ENCODE results near the gene GFI1.
"Not testable (repeated sequence)": the region's sequence is repeated elsewhere in the genome, so short reads cannot be mapped to it uniquely, and the experiment has no call there.

GFI1 gene

DNA sequence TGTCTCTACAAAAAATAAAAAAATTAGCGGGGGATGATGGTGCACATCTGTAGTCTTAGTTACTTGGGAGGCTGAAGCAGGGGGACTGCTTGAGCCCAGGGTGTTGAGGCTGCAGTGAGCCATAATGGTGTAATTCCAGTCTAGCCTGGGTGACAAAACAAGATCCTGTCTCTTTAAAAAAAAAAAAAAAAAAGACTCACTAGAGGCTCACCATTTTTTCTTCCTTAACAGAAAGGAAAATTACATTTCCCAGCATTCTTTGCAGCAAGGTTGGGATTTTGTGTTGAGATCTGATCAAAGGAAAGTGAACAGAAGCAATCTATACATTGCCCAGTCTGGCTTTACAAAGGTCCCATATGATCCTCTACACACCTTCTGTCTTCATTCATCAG is 21.5 kb downstream of the GFI1 start:
- no peak for DNase-seq (ENCODE audit: low read depth in 2 of 2)

DNA sequence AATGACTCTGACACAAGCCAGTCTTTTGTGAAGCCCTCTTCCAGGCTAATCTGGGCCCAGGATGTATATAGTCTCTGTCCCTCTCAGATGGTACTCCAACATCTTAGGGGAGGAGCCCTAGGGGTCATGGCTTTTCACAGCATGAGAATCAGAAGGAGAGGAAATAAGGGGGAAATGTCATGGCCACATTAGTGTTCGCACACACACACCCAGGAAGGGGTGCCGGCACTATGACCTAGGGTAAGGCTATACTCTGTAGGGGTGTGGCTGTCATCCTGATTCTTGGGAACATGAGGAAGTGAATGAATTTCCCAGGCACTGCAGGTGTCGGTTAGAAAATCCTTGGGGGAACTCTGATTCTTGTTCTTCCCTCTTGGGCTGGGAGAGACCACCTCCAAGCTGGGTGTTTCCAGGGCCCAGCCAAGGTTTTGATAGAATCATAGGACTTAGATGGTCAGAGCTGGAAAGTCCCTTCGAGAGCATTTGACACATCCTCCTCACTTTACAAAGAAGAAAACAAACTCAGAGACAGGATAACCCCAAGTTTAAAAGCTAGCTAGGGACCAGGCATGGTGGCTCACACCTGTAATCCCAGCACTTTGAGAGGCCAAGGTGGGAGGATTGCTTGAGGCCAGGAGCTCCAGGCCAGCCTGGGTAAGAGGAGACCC is 22.0 kb downstream of the GFI1 start:
- DNase-seq (ENCODE audit: low read depth in 2 of 2) = no peak

DNA sequence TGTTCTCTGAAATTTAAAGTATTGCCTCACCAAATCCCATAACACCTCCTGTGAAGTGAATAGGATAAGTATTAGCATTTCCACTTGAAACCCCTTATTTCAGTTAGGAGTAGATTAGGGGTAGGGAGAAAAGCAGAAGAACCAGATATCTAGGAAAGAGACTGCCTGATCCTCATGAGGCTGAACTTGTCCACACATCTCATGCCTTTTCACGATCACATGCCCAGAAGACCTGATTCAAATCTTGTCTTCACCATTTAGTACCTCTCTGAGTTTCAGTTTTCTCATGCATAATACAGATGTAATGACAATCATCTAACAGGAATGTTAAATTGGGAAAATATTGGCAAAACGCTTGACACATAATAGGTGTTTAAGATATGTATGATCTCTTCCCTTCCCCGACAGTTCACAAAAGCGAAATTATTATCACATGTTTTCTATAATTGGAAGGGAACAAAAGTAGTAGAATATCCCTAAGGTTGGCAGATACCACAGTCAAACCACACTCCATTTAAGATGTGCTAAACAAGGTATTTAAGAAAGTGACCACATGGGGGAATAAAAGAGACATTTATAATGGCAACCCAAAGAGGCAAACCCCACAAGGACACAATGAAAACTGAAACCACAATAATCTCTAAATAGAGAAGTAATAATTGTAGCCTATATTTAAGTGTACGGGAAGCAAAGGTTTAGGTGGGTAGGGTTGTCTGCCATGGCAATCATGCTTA is 25.2 kb downstream of the GFI1 start:
- DNase-seq (ENCODE audit: low read depth in 2 of 2) = no peak

DNA sequence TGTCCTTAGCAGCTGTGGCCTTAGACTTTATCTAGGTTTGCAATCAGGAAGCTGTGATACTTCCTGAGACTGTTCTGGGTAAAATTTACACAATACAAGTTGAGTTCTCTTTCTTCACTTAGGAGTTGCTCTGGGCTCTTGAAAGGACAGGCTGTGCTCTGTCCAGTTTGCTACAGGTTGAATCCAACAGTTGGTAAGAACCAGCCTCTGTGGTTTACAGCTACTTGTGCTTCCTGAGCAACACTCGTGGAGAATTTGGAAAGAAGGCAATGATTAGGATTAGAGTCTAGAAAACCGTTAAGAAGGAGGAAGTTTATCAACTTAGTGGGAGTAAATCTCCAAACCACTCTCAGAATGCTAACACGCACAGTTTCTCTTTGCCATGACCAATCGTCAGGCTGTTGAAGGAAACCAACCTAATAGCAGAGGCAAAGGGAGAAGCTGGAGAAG is 26.8 kb downstream of the GFI1 start:
- no peak for DNase-seq (ENCODE audit: low read depth in 2 of 2)

DNA sequence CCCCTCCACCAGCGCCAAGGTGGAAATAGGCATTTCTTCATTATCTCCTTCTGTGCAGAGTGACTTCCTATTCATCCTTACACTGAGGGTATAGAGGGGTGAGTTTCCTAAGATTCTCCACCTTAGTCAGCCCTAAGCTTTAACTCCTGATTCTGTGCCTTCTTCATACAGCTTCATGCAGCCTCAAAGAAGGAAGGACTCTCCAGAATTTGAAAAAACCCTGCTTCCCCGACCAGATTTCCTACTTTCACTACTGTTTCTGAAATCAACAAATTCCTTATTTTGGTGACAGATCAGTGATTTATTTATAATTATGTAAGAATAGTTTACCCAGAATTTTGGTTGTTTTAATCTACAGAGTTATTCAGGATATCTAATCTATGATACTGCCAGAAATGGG is 28.6 kb downstream of the GFI1 start:
- DNase-seq (ENCODE audit: low read depth in 2 of 2) = no peak

DNA sequence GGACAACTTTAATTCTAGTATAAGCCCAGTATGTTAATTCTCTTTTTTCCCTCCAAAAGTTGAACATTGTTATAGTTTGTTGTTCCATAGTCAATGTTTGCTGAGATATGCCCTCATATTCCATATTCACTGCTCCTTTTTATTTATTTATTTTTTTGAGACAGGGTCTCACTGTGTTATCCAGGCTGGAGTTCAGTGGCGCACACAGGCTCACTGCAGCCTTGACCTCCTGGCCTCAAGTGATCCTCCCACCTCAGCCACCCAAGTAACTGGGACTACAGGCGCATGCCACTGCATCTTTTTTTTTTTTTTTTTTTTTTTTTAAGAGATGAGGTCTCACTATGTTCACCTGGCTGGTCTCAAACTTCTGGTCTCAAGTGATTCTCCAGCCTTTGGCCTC is 38.7 kb downstream of the GFI1 start:
- DNase-seq (ENCODE audit: low read depth in 2 of 2) = no peak

DNA sequence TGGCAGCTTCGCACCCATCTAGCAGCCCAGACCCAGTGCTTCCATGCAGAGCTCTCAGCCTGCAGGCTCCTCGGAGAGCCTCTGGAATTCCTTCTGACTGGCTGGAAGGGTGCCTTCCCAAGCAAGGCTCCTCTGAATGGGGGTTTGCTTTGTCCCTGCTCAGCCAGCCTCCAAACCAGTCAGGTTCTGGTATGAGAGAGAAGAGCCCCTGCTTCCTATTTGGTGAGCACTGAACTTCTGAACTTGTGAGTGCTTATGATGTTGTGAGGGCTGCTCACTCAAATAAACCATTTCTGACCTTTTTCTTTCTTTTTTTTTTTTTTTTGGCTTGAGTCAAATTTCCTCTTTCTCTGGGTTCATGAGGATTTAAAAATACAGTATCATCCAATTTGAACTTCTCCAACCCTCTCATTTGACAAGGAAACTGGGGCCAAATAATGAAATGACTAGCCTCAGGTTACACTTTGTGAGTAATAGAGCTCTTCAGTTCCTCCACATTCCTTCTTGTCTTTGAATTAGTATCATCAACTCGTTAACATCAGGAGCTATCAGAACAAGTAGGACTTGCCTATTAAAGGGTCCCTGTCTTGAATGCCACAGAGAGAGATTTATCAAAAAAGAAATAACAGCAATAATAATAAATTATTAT is 39.6 kb downstream of the GFI1 start:
- no peak for DNase-seq (ENCODE audit: low read depth in 2 of 2)

DNA sequence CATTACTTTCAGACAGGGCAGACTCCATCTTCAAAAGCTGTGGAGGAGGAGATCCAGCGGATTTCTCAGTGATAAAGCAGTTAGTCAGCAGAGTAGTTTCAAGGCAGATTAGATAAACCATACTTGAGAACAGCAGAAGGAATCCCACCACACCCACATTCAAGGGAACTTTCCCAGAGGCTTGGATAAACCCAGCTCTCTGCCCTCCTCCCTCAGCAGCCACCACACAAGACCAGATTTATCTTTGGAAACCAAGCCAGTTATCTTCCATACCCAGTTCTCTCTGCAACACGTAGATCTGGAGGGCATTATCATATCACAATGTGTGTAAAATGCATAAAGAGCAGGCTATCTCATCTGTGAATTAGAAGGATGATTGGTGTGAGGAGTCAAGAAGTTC is 40.2 kb downstream of the GFI1 start:
- DNase-seq (ENCODE audit: low read depth in 2 of 2) = no peak

DNA sequence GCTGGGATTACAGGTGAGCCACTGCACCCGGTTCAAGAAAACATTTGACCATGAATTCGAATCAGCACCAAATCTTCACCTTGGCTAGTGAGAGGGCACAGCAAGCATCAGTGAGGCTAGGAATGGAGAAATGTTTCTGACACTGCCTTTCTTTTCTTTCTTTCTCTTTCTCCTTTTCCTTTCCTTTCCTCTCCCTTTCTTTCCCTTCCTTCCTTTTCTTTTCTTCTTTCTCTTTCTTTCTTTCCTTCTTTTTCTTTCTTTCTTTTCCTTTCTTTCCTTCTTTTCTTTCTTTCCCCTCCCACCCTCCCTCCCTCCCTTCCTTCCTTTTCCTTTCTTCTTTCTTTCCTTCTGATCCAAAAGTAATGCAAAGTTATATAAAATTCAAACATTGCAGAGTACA is 40.9 kb downstream of the GFI1 start:
- no peak for DNase-seq (ENCODE audit: low read depth in 2 of 2)

DNA sequence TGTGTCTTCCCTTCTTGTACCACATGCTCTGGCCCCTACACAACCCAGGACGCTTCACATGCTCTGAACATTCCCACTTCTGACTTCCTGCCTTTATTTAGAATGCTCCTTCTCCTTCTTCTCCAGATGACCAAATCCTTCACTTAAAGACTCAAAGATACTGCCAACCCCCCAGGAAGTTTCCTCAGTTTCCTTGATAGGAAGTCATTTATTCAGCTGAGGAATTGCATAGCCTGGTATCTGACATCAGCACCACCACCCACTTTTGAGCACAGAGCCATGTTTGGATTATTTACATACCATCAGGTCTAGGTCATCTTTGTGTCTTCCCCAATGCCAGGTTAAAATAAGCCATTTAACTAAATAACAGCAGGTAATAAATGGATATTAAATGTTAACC is 42.4 kb downstream of the GFI1 start:
- no peak for DNase-seq (ENCODE audit: low read depth in 2 of 2)

DNA sequence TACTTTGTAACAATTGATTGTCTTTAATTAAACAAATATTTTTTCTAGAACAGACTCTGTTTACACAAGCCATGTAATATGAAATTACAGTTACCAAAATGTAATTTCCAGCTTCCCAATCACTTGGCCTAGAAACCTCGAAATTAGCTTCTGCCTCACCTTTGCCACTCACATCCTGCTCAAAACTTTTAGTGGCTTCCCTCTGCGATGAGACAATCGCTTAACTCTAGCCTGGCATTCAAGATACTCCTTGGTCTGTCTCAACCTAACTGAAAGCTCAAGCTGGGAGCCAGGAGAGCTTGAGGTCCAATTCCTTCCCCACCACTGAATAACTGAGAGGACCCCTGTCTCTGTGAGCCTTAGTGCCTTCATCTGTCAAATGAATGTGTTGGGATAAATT is 42.8 kb downstream of the GFI1 start:
- DNase-seq (ENCODE audit: low read depth in 2 of 2) = no peak

DNA sequence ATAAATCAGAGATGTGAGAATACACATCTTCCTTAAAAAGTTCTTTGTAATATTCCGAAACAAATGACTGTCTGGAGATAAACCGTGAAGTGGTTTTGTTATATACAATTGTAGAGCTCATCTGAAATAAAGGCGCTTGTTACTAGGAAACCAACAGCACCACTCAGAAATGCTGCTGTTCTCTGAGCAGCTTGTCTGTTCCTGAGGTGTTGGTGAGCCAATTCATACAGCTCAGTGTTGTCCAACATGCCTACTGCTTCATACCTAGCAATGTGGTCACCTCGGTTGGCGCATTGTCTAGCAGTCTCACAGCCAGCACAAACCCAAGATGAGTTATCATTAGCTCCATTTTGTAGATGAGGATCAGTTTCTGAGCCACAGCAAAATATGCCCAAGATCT is 44.4 kb downstream of the GFI1 start:
- no peak for DNase-seq (ENCODE audit: low read depth in 2 of 2)

DNA sequence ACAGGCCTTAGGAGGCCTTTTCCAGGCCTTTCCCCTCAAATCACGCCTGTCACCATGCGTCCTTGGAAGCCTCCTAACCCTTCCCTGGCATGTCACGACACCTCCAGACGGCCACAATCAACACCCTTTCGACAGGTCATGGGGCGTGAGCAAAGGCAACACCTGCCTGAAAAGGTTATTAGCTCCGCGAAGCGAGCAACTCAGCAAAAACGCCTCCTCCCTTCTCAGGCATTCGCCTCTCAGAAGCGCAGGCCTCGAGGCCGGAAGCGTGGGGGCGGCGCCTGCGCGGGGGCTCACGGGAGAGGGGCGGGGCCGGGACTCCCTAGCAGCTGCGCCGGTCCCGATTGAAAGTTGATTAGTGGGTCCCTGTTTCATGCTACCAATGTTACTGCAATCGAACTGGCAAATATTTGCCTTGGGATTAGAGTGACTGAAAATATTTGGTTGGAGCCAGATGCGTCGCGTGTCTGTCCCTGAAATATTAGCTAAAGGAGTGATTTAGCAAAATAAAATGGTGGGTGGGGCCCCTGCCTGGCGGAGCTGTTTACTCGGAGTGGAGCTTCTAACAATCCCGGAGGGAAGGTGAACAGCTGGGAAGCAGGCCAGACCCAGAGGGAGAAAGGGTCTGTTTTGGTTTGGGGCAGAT is 44.9 kb downstream of the GFI1 start:
- no peak for DNase-seq (ENCODE audit: low read depth in 2 of 2)

DNA sequence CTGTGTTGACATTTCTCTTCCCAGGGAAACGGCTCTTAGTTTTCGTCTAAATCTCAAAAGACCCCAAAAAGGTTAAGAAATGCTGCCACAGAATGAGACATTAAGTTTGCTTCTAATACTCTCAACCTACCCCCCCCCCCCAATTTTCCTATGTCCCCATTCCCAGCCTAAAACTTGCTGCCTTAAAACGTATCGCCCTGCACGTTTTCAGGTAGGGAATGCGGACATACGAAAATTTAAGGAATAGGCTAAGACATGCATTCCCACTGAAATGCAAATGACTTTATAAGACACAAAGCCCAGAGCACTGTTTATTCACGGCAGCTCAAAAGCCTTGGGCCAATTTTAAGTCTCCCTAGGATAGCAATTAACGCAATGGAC is 45.4 kb downstream of the GFI1 start:
- DNase-seq (ENCODE audit: low read depth in 2 of 2) = no peak

DNA sequence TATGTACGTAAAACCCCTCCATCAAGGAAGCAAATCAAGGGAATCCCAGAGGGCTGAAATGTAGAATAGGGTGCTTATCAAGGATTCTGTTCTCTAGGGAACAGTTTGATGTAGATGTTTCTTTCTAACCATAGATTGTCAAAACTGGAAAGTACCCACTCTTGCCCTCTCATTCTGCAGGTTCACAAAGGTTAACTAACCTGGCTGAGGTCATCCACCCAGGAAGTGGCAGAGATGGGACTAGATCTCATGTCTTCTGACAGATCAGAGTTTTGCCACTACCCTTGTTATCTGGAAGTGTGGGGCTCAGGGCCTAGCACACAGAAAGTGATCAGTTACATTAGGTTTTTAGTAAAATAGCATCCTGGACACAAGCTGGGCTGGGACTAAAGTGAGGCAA is 47.4 kb downstream of the GFI1 start:
- no peak for DNase-seq (ENCODE audit: low read depth in 2 of 2)

DNA sequence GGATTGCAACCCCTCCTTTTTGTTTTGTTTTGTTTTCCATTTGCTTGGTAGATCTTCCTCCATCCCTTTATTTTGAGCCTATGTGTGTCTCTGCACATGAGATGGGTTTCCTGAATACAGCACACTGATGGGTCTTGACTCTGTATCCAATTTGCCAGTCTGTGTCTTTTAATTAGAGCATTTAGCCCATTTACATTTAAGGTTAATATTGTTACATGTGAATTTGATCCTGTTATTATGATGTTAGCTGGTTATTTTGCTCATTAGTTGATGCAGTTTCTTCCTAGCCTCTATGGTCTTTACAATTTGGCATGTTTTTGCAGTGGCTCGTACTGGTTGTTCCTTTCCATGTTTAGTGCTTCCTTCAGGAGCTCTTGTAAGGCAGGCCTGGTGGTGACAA is 52.2 kb downstream of the GFI1 start:
- not testable (repeated sequence) for DNase-seq (ENCODE audit: low read depth in 2 of 2)

DNA sequence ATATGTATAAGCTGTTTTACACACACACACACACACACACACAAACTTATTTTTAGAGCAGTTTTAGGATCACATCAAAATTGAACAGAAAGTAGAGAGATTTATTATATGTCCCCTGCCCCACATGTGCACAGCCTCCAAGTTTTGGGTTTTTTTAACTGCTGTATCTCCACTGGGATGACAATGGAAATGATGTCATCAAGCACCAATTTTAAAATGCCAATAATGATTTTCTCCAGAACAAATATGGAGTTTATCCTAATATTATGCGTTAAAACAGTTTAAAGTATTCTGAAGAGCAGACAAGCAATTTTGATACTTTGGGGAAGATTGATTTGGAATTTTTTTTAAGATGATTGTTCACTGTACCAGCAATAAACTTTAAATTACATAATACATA is 56.7 kb downstream of the GFI1 start:
- DNase-seq (ENCODE audit: low read depth in 2 of 2) = no peak

DNA sequence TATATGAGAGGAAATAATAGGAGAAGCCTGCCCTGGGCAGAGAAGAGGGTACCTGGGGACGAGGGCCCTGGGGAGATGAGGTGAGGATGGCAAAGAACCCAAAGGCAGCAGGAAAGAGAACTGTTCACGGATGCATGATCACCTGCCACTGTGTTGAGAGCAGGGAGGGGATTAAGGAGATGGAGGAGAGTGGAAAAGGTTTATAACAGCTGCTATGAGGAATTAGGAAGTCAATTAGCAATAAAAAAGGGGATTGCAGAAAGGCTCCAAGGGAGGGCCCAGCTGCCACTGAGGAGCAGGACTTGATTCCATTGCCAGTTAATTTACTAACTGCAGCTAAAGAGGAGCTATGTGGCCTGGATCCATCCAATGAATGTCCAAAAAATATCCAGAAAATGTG is 61.1 kb downstream of the GFI1 start:
- no peak for DNase-seq (ENCODE audit: low read depth in 2 of 2)

Data from stimulated activated CD4-positive, alpha-beta T cell treated with anti-CD3 and anti-CD28 coated beads, Interleukin-1b, Interleukin-23, amount 100 ng/mL, for 4 hours (primary cell).